ENCODE data around the gene SLC35E3.

DNA sequence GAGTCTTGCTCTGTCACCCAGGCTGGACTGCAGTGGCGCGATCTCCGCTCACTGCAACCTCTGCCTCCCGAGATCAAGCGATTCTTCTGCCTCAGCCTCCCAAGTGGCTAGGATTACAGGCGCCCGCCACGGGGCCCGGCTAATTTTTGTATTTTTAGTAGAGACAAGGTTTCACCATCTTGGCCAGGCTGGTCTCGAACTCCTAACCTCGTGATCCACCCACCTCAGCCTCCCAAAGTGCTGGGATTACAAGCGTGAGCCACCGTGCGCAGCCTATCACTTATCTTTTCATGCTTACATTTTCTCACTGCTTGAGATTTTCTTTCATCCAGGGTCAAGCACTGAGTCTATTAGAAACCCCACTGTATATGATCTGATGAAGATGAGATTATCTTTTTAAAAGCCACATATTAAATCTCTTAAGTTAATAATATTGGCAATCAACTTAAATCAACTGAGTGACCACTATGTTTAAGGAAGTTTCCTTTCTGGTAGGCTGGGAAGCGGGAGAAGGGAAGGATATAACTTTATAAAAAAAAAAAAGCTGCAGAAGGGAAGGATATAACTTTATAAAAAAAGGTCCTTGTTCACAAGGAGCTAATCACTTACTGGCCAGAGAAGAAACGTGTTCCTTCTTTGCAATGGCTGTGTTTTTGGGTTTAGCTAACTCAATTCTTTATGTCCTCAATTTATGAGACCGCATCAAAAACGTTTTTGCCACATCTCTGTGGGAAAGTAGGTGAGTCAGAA lies 60.7 kb downstream of the SLC35E3 start:
- TF ChIP-seq, protein P1, sequence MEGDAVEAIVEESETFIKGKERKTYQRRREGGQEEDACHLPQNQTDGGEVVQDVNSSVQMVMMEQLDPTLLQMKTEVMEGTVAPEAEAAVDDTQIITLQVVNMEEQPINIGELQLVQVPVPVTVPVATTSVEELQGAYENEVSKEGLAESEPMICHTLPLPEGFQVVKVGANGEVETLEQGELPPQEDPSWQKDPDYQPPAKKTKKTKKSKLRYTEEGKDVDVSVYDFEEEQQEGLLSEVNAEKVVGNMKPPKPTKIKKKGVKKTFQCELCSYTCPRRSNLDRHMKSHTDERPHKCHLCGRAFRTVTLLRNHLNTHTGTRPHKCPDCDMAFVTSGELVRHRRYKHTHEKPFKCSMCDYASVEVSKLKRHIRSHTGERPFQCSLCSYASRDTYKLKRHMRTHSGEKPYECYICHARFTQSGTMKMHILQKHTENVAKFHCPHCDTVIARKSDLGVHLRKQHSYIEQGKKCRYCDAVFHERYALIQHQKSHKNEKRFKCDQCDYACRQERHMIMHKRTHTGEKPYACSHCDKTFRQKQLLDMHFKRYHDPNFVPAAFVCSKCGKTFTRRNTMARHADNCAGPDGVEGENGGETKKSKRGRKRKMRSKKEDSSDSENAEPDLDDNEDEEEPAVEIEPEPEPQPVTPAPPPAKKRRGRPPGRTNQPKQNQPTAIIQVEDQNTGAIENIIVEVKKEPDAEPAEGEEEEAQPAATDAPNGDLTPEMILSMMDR (IDR thresholded peaks at IDR 0.05; ENCODE audit: insufficient read depth, low read depth, low read length) = no peak
- no peak for TF ChIP-seq EZH2 (IDR thresholded peaks at IDR 0.05; ENCODE audit: insufficient read depth, low read length)
